ENCODE data around the gene WDR88. TPM values are rescaled to one million over a fixed set of nuclear protein-coding genes. Genes with fewer than 3 reads are reported as not detected.
"Not testable (repeated sequence)": the region's sequence is repeated elsewhere in the genome, so short reads cannot be mapped to it uniquely, and the experiment has no call there.

WDR88 gene
- polyA plus RNA-seq, 1 donor from 2014 or later: 0.13 TPM

- Mint-ChIP-seq H3K27me3 (peaks cover 1% of the 10 kb centered on the region), H3K4me1 (peaks cover 25 to 30% (median 28%) of the 10 kb centered on the region in 3 donors), H3K27ac (peak overlapping the region in 1 of 3 donors; percentile 99), H3K4me3 (peak overlapping the region in 1 of 4 donors; percentile 94), H3K36me3 (no peaks in the 10 kb centered on the region), H3K9me3 (peaks cover 0 to 5% (median under 1%) of the 10 kb centered on the region in 3 donors)
These were observed 42.3 kb downstream of the WDR88 start for GRCh38 chr19:33174186-33174585.

- H3K4me1 Mint-ChIP-seq: peaks cover 28 to 30% (median 28%) of the 10 kb centered on the region in 3 donors
- H3K4me3 Mint-ChIP-seq: peak overlapping the region; percentile 94 to 99 (median 96)
- peak overlapping the region; percentile 27 to 100 (median 99) for H3K27ac Mint-ChIP-seq
- no peaks in the 10 kb centered on the region for H3K36me3 Mint-ChIP-seq
- peaks cover 1% of the 10 kb centered on the region for H3K27me3 Mint-ChIP-seq
- H3K9me3 Mint-ChIP-seq: peaks cover 0 to 4% (median 0%) of the 10 kb centered on the region in 3 donors
These were observed 43.4 kb downstream of the WDR88 start for GRCh38 chr19:33175156-33175782.

GRCh38 chr19:33175886-33176669 lies 44.2 kb downstream of the WDR88 start:
- Mint-ChIP-seq H3K9me3 (peaks cover 0 to 4% (median 0%) of the 10 kb centered on the region in 3 donors), H3K27me3 (peaks cover 1% of the 10 kb centered on the region), H3K4me3 (peak overlapping the region; percentile 94 to 99 (median 96)), H3K27ac (peak overlapping the region; percentile 99 to 100 (median 100)), H3K4me1 (peaks cover 28 to 30% (median 29%) of the 10 kb centered on the region in 3 donors), H3K36me3 (no peaks in the 10 kb centered on the region)

- Mint-ChIP-seq H3K4me1 (peaks cover 26 to 30% (median 29%) of the 10 kb centered on the region in 3 donors), H3K27ac (peak overlapping the region; percentile 99 to 100 (median 100)), H3K9me3 (peaks cover 0 to 4% (median 0%) of the 10 kb centered on the region in 3 donors), H3K4me3 (peak overlapping the region; percentile 94 to 99 (median 96)), H3K36me3 (no peaks in the 10 kb centered on the region), H3K27me3 (peaks cover 1% of the 10 kb centered on the region)
These were observed 44.9 kb downstream of the WDR88 start for GRCh38 chr19:33176670-33177416.

- H3K27ac Mint-ChIP-seq: peak overlapping the region; percentile 99 to 100 (median 100)
- peaks cover 0 to 4% (median 0%) of the 10 kb centered on the region in 3 donors for H3K9me3 Mint-ChIP-seq
- H3K27me3 Mint-ChIP-seq: peaks cover 1% of the 10 kb centered on the region
- peak overlapping the region; percentile 94 to 99 (median 96) for H3K4me3 Mint-ChIP-seq
- H3K36me3 Mint-ChIP-seq: no peaks in the 10 kb centered on the region
- H3K4me1 Mint-ChIP-seq: peaks cover 24 to 27% (median 24%) of the 10 kb centered on the region in 3 donors
These were observed 45.6 kb downstream of the WDR88 start for GRCh38 chr19:33177417-33177979.

- H3K36me3 Mint-ChIP-seq: peaks cover 2% of the 10 kb centered on the region
- H3K4me1 Mint-ChIP-seq: peaks cover 0 to 4% (median 0%) of the 10 kb centered on the region in 3 donors
- peak overlapping the region in 1 of 4 donors; percentile 9 for H3K4me3 Mint-ChIP-seq
- no peaks in the 10 kb centered on the region for H3K9me3 Mint-ChIP-seq
- peaks cover 9% of the 10 kb centered on the region for H3K27me3 Mint-ChIP-seq
- no peak overlapping the region for H3K27ac Mint-ChIP-seq
These were observed 54.7 kb downstream of the WDR88 start for GRCh38 chr19:33186431-33187182.

GRCh38 chr19:33187183-33187540 lies 55.2 kb downstream of the WDR88 start:
- H3K27ac Mint-ChIP-seq: no peak overlapping the region
- no peaks in the 10 kb centered on the region for H3K9me3 Mint-ChIP-seq
- peaks cover 0 to 4% (median 0%) of the 10 kb centered on the region in 3 donors for H3K4me1 Mint-ChIP-seq
- peaks cover 2% of the 10 kb centered on the region for H3K36me3 Mint-ChIP-seq
- H3K27me3 Mint-ChIP-seq: peaks cover 15% of the 10 kb centered on the region
- H3K4me3 Mint-ChIP-seq: no peak overlapping the region

- H3K4me1 Mint-ChIP-seq: peaks cover 0 to 4% (median 2%) of the 10 kb centered on the region in 3 donors
- no peaks in the 10 kb centered on the region for H3K9me3 Mint-ChIP-seq
- H3K27ac Mint-ChIP-seq: no peak overlapping the region
- H3K4me3 Mint-ChIP-seq: peak overlapping the region in 1 of 4 donors; percentile 47
- H3K27me3 Mint-ChIP-seq: peaks cover 32% of the 10 kb centered on the region
- H3K36me3 Mint-ChIP-seq: peaks cover 2% of the 10 kb centered on the region
These were observed 57.5 kb downstream of the WDR88 start for GRCh38 chr19:33189453-33189852.

- H3K4me1 Mint-ChIP-seq, H3K4me3 Mint-ChIP-seq, H3K36me3 Mint-ChIP-seq, H3K27ac Mint-ChIP-seq, H3K9me3 Mint-ChIP-seq: not testable (repeated sequence)
- H3K27me3 Mint-ChIP-seq: peaks cover 36% of the 10 kb centered on the region
These were observed 59.2 kb downstream of the WDR88 start for GRCh38 chr19:33191092-33191491.

- Mint-ChIP-seq H3K9me3 (no peaks in the 10 kb centered on the region), H3K4me3 (no peak overlapping the region), H3K27ac (no peak overlapping the region)
These were observed 59.6 kb downstream of the WDR88 start for GRCh38 chr19:33191501-33191900.

GRCh38 chr19:33192010-33192409 lies 60.1 kb downstream of the WDR88 start:
- peaks cover 2% of the 10 kb centered on the region for H3K36me3 Mint-ChIP-seq
- H3K27ac Mint-ChIP-seq: no peak overlapping the region
- H3K9me3 Mint-ChIP-seq: no peaks in the 10 kb centered on the region
- no peak overlapping the region for H3K4me3 Mint-ChIP-seq
- H3K27me3 Mint-ChIP-seq: peaks cover 37% of the 10 kb centered on the region
- peaks cover 0 to 3% (median 1%) of the 10 kb centered on the region in 3 donors for H3K4me1 Mint-ChIP-seq

More at GRCh38 chr19:33191501-33191900, 59.6 kb downstream of the WDR88 start:
- Mint-ChIP-seq H3K36me3 (peaks cover 2% of the 10 kb centered on the region), H3K27me3 (peaks cover 37% of the 10 kb centered on the region), H3K4me1 (peaks cover 0 to 3% (median 2%) of the 10 kb centered on the region in 3 donors)

- Mint-ChIP-seq H3K4me3 (peak overlapping the region in 3 of 4 donors; percentile 28 to 75 (median 38)), H3K27me3 (peaks cover 37% of the 10 kb centered on the region), H3K36me3 (peaks cover under 1% of the 10 kb centered on the region), H3K27ac (no peak overlapping the region), H3K9me3 (no peaks in the 10 kb centered on the region), H3K4me1 (peaks cover 0 to 5% (median 1%) of the 10 kb centered on the region in 3 donors)
These were observed 61.5 kb downstream of the WDR88 start for GRCh38 chr19:33193269-33193864.

- Mint-ChIP-seq H3K27ac (no peak within 1 kb of the TSS), H3K4me3 (peak within 1 kb of the TSS in 3 of 4 donors; percentile 28 to 75 (median 38)), H3K4me1 (peaks cover 0 to 5% (median 1%) of the 10 kb centered on the region in 3 donors), H3K36me3 (no peaks in the 10 kb centered on the region), H3K9me3 (no peaks in the 10 kb centered on the region), H3K27me3 (peaks cover 37% of the 10 kb centered on the region)
These were observed 62.0 kb downstream of the WDR88 start, which contains the start of gene LRP3 for GRCh38 chr19:33193865-33194362. TSS of gene LRP3 (plus strand) at chr19:33194330. CDS start at chr19:33194786, 456 bp downstream.
